H9 (cell line): ENCODE data around the gene STAT3. TPM values are rescaled to one million over a fixed set of nuclear protein-coding genes. Genes with fewer than 3 reads are reported as not detected.

ENCODE experiments used
- DNase-seq: peaks from one replicate; pipeline ENCODE4 v3.0.0-alpha.2; 2017
- H2AFZ ChIP-seq: one replicate; pipeline ENCODE4 v1.6.1; 2013; ENCODE audit warnings: mild to moderate bottlenecking, low read length, control low read depth, moderate library complexity
- H2AK5ac ChIP-seq: 2 replicates; pipeline ENCODE4 v1.6.1; 2013; ENCODE audit warnings: low read length, control low read depth, mixed read lengths; ENCODE audit not compliant: insufficient read length
- H2BK120ac ChIP-seq: one replicate; pipeline ENCODE4 v1.6.1; 2013; ENCODE audit warnings: low read depth, mild to moderate bottlenecking, low read length, control low read depth, inconsistent platforms; ENCODE audit not compliant: poor library complexity, severe bottlenecking
- H2BK12ac ChIP-seq: 2 replicates; pipeline ENCODE4 v1.6.1; 2013; ENCODE audit warnings: low read length, control low read depth, mixed read lengths, low read depth; ENCODE audit not compliant: insufficient read length
- H2BK15ac ChIP-seq: 2 replicates; pipeline ENCODE4 v1.6.1; 2013; ENCODE audit warnings: low read depth, low read length, control low read depth
- H2BK20ac ChIP-seq: one replicate; pipeline ENCODE4 v1.6.1; 2013; ENCODE audit warnings: low read depth, mild to moderate bottlenecking, low read length, control low read depth, inconsistent platforms; ENCODE audit not compliant: poor library complexity, severe bottlenecking
- H2BK5ac ChIP-seq: 2 replicates; pipeline ENCODE4 v1.6.1; 2013; ENCODE audit warnings: low read length, control low read depth, mixed read lengths; ENCODE audit not compliant: insufficient read length
- H3K14ac ChIP-seq: 2 replicates; pipeline ENCODE4 v1.6.1; 2013; ENCODE audit warnings: low read length, control low read depth; ENCODE audit not compliant: insufficient read depth
- H3K18ac ChIP-seq: 2 replicates; pipeline ENCODE4 v1.6.1; 2013; ENCODE audit warnings: low read depth, mild to moderate bottlenecking, mixed read lengths, low read length, control low read depth; ENCODE audit not compliant: insufficient read length
- H3K23ac ChIP-seq: 2 replicates; pipeline ENCODE4 v1.6.1; 2013; ENCODE audit warnings: low read length, control low read depth, mixed read lengths, low read depth; ENCODE audit not compliant: insufficient read length
- H3K23me2 ChIP-seq: 2 replicates; pipeline ENCODE4 v1.6.1; 2013; ENCODE audit warnings: low read depth, mild to moderate bottlenecking, mixed read lengths, low read length, control low read depth; ENCODE audit not compliant: insufficient read length, poor library complexity, severe bottlenecking
- H3K27ac ChIP-seq: 2 replicates; pipeline ENCODE4 v1.5.1; 2013; ENCODE audit warnings: low read length, control low read depth, mixed read lengths, low read depth; ENCODE audit not compliant: insufficient read length
- H3K27me3 ChIP-seq: 2 replicates; pipeline ENCODE4 v1.6.1; 2013; ENCODE audit warnings: low read length, control low read depth, inconsistent platforms; ENCODE audit not compliant: insufficient read depth
- H3K4ac ChIP-seq: 2 replicates; pipeline ENCODE4 v1.6.1; 2013; ENCODE audit warnings: low read depth, mild to moderate bottlenecking, control low read depth, inconsistent platforms, low read length, moderate library complexity
- H3K4me1 ChIP-seq: 2 replicates; pipeline ENCODE4 v1.6.1; 2013; ENCODE audit warnings: low read length, control low read depth, inconsistent platforms; ENCODE audit not compliant: insufficient read depth
- H3K4me2 ChIP-seq: 2 replicates; pipeline ENCODE4 v1.6.1; 2013; ENCODE audit warnings: low read length, control low read depth, mixed read lengths; ENCODE audit not compliant: insufficient read length, insufficient read depth
- H3K56ac ChIP-seq: 2 replicates; pipeline ENCODE4 v1.6.1; 2013; ENCODE audit warnings: low read depth, mild to moderate bottlenecking, mixed read lengths, low read length, control low read depth; ENCODE audit not compliant: insufficient read length
- H3K79me1 ChIP-seq: 2 replicates; pipeline ENCODE4 v1.6.1; 2013; ENCODE audit warnings: low read depth, mild to moderate bottlenecking, moderate library complexity, low read length, control low read depth, inconsistent platforms; ENCODE audit not compliant: insufficient read depth, poor library complexity, severe bottlenecking
- H3K79me2 ChIP-seq: 2 replicates; pipeline ENCODE4 v1.6.1; 2013; ENCODE audit warnings: low read length, control low read depth, inconsistent platforms; ENCODE audit not compliant: insufficient read depth
- H3K9ac ChIP-seq: 2 replicates; pipeline ENCODE4 v1.6.1; 2013; ENCODE audit warnings: low read length, control low read depth, mixed read lengths; ENCODE audit not compliant: insufficient read length; ENCODE audit errors: extremely low read depth
- H3K9me3 ChIP-seq: one replicate; pipeline ENCODE4 v1.6.1; 2013; ENCODE audit warnings: low read depth, low read length, inconsistent platforms; ENCODE audit not compliant: control insufficient read depth
- H3T11ph ChIP-seq: one replicate; pipeline ENCODE4 v1.6.1; 2013; ENCODE audit warnings: mild to moderate bottlenecking, low read length, control low read depth, inconsistent platforms
- H4K20me1 ChIP-seq: one replicate; pipeline ENCODE4 v1.6.1; 2013; ENCODE audit not compliant: control insufficient read depth, insufficient read length, insufficient read depth
- H4K5ac ChIP-seq: 2 replicates; pipeline ENCODE4 v1.6.1; 2013; ENCODE audit warnings: low read depth, mild to moderate bottlenecking, mixed read lengths, low read length, control low read depth; ENCODE audit not compliant: insufficient read length
- H4K8ac ChIP-seq: replicated peaks from 2 replicates; pipeline ENCODE4 v1.6.1; 2013; ENCODE audit warnings: low read length, control low read depth, mixed read lengths, low read depth; ENCODE audit not compliant: insufficient read length
- H4K91ac ChIP-seq: 2 replicates; pipeline ENCODE4 v1.6.1; 2013; ENCODE audit warnings: low read depth, mild to moderate bottlenecking, moderate library complexity, mixed read lengths, low read length, control low read depth; ENCODE audit not compliant: insufficient read length
- H3K27ac Mint-ChIP-seq, 3 experiments: 2 replicates in 2 of 3; 3 replicates in 1 of 3; pipeline ENCODE4 v1.8.0; 2020 to 2021; ENCODE audit warnings: mixed read lengths in 3 of 3, mild to moderate bottlenecking in 1 of 3, moderate library complexity in 1 of 3
- H3K27me3 Mint-ChIP-seq: 2 replicates; pipeline ENCODE4 v1.8.0; 2021; ENCODE audit warnings: low read depth, mild to moderate bottlenecking, moderate library complexity, mixed read lengths
- H3K36me3 Mint-ChIP-seq, 3 experiments: 2 replicates in 2 of 3; 3 replicates in 1 of 3; pipeline ENCODE4 v1.8.0; 2020 to 2021; ENCODE audit warnings: low read depth in 3 of 3, mixed read lengths in 3 of 3; ENCODE audit not compliant: insufficient read depth in 1 of 3
- H3K4me1 Mint-ChIP-seq, 2 experiments: 2 replicates each; pipeline ENCODE4 v1.8.0; 2020; ENCODE audit warnings: mixed read lengths in 2 of 2
- H3K4me3 Mint-ChIP-seq, 2 experiments: 2 replicates in 1 of 2; 3 replicates in 1 of 2; pipeline ENCODE4 v1.8.0; 2020 to 2021; ENCODE audit warnings: mild to moderate bottlenecking in 2 of 2, mixed read lengths in 2 of 2, moderate library complexity in 1 of 2
- H3K9me3 Mint-ChIP-seq, 2 experiments: 2 replicates in 1 of 2; 3 replicates in 1 of 2; pipeline ENCODE4 v1.8.0; 2020; ENCODE audit warnings: mild to moderate bottlenecking in 2 of 2, mixed read lengths in 2 of 2, moderate library complexity in 1 of 2
- WGBS: extraction: QIAGEN DNeasy Blood & Tissue Kit; methylation state at CpG from one replicate; pipeline ENCODE4 v1.1.7; 2013; ENCODE audit warnings: missing lambda C conversion rate, low lambda C conversion rate, mixed read lengths; ENCODE audit not compliant: insufficient read length; ENCODE audit errors: extremely low coverage; 5-methylcytosine and 5-hydroxymethylcytosine counted together
- total RNA-seq: library from RNA; stranded (reverse); gene quantifications from 2 replicates; pipeline ENCODE4 v1.2.1, GENCODE V29; 2021
- TF ChIP-seq, protein P1 (sequence below): fragments of 200-600 bp; sonication (generic); conservative IDR thresholded peaks from 3 replicates; pipeline ENCODE4 v1.8.0; 2021; ENCODE audit warnings: antibody characterized with exemption, mild to moderate bottlenecking

STAT3 gene
- total RNA-seq, 1 experiment from 2014 or later = 83.2 TPM

DNA sequence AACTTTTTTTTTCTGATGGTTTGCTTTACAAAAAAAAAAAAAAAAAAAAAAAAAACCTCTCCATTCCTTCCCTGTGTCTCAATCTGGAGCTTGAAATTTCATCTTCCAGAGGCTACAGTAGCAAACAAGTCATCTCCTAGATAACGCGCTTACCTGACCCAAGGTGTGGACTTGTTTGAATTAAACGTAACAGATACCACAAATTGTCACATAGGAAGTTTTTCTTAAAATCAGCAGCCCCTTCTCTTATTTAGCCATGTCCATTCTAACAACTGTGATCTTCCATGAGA lies 114.0 kb downstream of the STAT3 start:
- H2BK15ac ChIP-seq = no peak overlapping the region
- WGBS = no CpG with 5 or more reads among the region's 3 CpGs
- no peak overlapping the region for H3K23ac ChIP-seq
- H2BK120ac ChIP-seq = no peak overlapping the region
- H3K27ac ChIP-seq = no peak overlapping the region
- Mint-ChIP-seq H3K27me3 (peaks cover 4% of the 10 kb centered on the region), H3K4me3 (peak overlapping the region; percentile 90 to 94; a peak in 4 of 5 replicates), H3K27ac (0 out of 7 replicates have a peak overlapping the region, but pooled peaks of 1 of the 3 experiments have one; percentile 6), H3K36me3 (no peaks in the 10 kb centered on the region; a peak in 2 of 7 replicates), H3K4me1 (peaks cover 44 to 47% of the 10 kb centered on the region in 2 experiments), H3K9me3 (no peaks in the 10 kb centered on the region; a peak in 1 of 5 replicates)
- H2AFZ ChIP-seq = no peak overlapping the region
- no peak overlapping the region for H2BK5ac ChIP-seq
- H3K18ac ChIP-seq = no peak overlapping the region
- no peak for DNase-seq
- no peak overlapping the region for H3K9ac ChIP-seq
- no peak overlapping the region for H3T11ph ChIP-seq
- no peaks in the 10 kb centered on the region for H4K20me1 ChIP-seq
- H3K4me2 ChIP-seq = no peak overlapping the region
- no peak overlapping the region for H2AK5ac ChIP-seq
- no peak overlapping the region for H2BK12ac ChIP-seq
- H4K8ac ChIP-seq = no peak overlapping the region
- H4K91ac ChIP-seq = no peak overlapping the region
- H4K5ac ChIP-seq = no peak overlapping the region
- H3K23me2 ChIP-seq = peaks cover 12% of the 10 kb centered on the region
- no peak overlapping the region for H2BK20ac ChIP-seq
- H3K27me3 ChIP-seq = no peaks in the 10 kb centered on the region
- peaks cover 9% of the 10 kb centered on the region for H3K4me1 ChIP-seq
- peaks cover 4% of the 10 kb centered on the region; the same call in 1 of the 2 replicates for H3K79me2 ChIP-seq
- H3K4ac ChIP-seq = no peak overlapping the region
- H3K14ac ChIP-seq = no peak overlapping the region
- TF ChIP-seq, protein P1, sequence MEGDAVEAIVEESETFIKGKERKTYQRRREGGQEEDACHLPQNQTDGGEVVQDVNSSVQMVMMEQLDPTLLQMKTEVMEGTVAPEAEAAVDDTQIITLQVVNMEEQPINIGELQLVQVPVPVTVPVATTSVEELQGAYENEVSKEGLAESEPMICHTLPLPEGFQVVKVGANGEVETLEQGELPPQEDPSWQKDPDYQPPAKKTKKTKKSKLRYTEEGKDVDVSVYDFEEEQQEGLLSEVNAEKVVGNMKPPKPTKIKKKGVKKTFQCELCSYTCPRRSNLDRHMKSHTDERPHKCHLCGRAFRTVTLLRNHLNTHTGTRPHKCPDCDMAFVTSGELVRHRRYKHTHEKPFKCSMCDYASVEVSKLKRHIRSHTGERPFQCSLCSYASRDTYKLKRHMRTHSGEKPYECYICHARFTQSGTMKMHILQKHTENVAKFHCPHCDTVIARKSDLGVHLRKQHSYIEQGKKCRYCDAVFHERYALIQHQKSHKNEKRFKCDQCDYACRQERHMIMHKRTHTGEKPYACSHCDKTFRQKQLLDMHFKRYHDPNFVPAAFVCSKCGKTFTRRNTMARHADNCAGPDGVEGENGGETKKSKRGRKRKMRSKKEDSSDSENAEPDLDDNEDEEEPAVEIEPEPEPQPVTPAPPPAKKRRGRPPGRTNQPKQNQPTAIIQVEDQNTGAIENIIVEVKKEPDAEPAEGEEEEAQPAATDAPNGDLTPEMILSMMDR = no peak
- no peak overlapping the region for H3K56ac ChIP-seq
- no peaks in the 10 kb centered on the region for H3K9me3 ChIP-seq
- H3K79me1 ChIP-seq = peaks cover 3% of the 10 kb centered on the region
